Stimulated activated CD8-positive, alpha-beta memory T cell treated with anti-CD3 and anti-CD28 coated beads, Interleukin-7, amount 100 ng/mL, for 48 hours (primary cell): Measurements from ENCODE around the gene MAPK6.
"Not testable (repeated sequence)": the region's sequence is repeated elsewhere in the genome, so short reads cannot be mapped to it uniquely, and the experiment has no call there.

ENCODE experiments used
- DNase-seq, 2 donors: peaks; one replicate each; pipeline ENCODE4 v3.0.0-alpha.2; 2020; ENCODE audit warnings: low read depth in 1 of 2; ENCODE audit errors: extremely low read depth in 1 of 2

MAPK6 gene

GRCh38 chr15:52042051-52042851 is 23.2 kb downstream of the MAPK6 start:
- DNase-seq = no peak

DNA sequence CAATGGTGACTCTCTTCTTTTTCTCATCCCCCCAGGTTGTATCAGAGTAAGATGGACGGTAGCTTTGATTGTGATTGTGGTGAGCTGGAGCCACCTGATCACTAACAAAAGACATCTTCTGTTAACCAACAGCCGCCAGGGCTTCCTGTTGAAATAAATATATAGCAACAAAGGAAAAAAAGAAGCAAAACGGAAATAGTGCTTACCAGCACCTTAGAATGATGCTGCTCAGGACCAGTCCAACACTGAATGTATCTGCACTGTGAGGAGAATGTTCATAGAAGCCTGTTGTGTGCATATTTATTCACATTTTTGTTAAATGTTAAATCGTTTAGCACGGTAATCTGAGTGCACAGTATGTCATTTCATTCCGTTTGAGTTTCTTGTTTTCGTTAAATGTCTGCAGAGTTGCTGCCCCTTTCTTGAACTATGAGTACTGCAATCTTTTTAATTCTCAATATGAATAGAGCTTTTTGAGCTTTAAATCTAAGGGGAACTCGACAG is 26.8 kb downstream of the MAPK6 start:
- not testable (repeated sequence) for DNase-seq

GRCh38 chr15:52046552-52046951 is 27.5 kb downstream of the MAPK6 start:
- not testable (repeated sequence) for DNase-seq

- DNase-seq = no peak
Observed at GRCh38 chr15:52050416-52050815, 31.4 kb downstream of the MAPK6 start.

GRCh38 chr15:52052066-52052935 is 33.3 kb downstream of the MAPK6 start:
- no peak for DNase-seq

DNA sequence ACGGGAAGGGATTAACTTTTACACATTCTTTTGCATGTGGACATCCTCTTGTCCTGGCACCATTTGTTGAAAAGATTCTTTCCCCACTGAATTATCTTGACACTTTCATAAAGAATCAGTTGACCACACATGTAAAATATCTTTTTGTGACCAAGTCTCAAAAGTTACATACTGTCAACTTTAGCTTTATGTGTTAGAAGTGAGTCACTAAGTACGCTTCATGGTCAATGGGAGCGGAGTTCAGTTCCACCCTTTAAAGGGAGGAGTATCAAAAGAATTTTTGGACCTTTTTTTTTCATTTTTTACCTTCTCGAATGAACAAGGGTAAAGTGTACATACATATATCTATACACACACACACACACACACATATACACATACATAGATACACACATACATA is 35.4 kb downstream of the MAPK6 start:
- DNase-seq = no peak

GRCh38 chr15:52054858-52055257 is 35.8 kb downstream of the MAPK6 start:
- not testable (repeated sequence) for DNase-seq

DNA sequence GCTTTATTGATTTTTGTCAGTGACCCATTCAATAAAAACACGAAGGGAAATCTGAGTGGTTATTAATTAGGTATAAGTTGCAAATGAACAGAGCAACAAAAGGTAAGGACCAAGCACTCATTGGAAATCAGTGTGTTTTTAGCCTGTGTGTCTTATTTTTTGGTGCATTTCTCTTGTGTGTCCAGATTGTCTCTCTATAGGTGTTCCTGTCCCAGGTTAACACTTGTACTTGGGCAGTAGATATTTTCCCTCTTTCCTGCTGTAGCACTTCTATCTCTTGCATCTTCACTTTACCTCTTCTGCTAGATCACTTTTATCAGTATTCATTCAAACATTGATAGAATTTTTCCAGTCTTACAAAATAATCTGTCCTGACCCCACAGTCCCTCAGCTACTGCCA is 37.0 kb downstream of the MAPK6 start:
- DNase-seq = no peak

DNA sequence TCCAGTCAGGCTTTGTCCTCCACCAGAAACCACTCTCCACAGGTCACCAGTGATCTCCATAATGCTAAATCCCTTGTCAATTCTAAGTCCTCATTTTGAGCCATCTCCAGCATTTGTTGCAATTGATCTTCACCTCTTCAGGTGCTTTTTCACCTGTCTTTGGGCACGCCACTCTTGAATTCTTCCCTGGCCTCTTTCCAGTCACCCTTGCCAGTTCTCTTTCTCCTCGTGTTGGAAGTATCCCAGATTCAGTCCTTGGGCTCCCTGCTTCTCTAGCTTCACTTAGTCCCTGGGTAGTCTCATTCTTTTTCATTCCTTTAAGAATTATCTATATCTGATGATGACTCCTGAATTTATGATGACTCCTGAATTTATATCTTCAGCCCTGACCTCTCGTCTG is 37.5 kb downstream of the MAPK6 start:
- DNase-seq = no peak

GRCh38 chr15:52057996-52058395 is 39.0 kb downstream of the MAPK6 start:
- DNase-seq = no peak

- no peak for DNase-seq
Observed at GRCh38 chr15:52060501-52060900, 41.5 kb downstream of the MAPK6 start.

DNA sequence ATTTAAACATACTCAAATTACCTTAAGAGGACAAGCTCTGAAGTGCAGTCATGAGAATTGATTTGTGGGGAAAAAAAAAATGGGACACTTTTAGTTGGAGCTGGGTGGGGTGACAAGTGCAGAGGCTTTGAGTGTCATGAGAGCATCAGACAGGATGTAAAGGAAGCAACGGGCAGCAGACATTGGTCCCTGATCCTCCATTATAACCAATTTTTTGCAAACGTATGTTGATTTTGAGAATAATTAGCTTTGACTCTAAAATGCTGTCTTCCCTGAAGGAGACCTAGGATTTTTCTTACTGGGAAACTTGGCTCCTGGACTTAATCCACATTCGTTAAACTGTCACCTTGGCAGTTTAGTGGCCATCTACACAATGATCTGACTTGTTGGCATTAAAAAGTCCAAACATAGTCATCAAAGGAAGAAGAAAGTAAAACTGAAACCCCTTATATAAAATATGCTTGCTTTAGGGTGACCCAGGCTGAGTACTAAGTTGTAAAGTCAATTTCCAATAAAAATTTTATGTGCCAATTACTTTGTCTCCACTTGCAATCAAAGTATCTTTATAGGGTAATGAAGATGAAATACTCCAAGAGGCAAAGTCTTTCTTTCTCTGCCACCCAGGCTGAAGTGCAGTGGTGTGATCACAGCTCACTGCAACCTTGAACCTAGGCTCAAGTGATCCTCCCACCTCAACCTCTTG is 48.0 kb downstream of the MAPK6 start:
- no peak for DNase-seq

DNA sequence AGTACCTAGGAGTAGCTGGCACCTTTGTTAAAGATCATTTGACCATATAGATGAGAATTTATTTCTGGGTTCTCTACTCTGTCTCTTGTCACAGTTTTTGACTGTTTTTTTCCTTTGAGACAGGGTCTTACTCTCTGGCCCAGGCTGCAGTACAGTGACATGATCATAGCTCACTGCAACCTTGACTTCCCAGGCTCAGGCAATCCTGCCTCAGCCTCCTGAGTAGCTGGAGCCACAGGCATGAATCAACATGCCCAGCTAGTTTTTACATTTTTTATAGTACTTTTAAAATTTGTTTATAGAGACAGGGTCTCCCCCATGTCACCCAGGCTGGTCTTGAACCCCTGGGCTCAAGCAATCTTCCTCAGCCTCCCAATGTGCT is 48.5 kb downstream of the MAPK6 start:
- no peak for DNase-seq

DNA sequence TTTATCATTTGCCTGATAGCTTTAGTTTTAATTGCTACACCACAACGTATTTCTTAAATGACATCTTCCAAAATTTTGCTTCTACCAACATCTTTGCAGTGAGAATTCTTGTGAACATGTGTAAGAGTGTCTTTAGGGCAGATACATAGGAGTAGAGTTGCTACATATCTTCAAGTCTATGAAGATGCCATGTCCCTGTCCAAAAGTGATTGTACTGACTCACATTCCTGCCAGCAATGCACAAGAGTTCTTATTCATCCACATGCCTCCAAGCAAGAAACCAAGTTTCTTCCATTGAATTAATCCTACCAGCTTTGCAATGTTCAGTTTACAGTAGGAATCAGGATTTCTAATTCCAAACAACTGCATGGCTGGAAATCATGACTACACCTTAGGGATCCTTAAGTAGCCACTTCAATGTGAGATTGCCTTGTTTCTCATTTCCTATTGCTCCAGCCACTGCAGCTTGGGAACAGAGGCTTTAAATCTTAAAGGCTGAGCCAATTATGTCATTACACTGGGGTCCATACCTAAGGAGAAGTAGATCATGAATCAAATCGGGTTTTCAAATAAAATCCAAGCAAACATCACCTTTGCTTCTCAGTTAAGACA is 49.1 kb downstream of the MAPK6 start:
- DNase-seq = no peak

DNA sequence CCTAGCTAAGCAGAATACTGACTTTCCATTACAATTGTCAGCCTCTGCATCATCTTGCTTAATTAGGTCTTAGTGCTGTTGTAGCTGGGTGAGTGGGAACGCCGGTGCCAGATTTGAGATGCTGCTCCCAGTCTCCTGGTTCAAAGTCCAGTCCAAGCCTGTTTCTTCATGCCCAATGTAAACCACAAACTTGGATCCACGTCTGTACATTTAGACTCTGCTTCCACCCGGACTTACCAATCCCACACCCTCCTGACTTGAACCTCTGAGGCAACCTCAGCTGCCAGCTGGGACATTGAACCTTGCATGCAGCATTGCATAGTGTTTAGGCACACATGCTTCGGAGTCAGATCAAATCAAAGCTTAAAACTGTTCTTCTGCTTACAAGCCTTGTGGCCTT is 50.5 kb downstream of the MAPK6 start:
- no peak for DNase-seq

GRCh38 chr15:52071570-52071969 is 52.6 kb downstream of the MAPK6 start:
- no peak for DNase-seq

DNA sequence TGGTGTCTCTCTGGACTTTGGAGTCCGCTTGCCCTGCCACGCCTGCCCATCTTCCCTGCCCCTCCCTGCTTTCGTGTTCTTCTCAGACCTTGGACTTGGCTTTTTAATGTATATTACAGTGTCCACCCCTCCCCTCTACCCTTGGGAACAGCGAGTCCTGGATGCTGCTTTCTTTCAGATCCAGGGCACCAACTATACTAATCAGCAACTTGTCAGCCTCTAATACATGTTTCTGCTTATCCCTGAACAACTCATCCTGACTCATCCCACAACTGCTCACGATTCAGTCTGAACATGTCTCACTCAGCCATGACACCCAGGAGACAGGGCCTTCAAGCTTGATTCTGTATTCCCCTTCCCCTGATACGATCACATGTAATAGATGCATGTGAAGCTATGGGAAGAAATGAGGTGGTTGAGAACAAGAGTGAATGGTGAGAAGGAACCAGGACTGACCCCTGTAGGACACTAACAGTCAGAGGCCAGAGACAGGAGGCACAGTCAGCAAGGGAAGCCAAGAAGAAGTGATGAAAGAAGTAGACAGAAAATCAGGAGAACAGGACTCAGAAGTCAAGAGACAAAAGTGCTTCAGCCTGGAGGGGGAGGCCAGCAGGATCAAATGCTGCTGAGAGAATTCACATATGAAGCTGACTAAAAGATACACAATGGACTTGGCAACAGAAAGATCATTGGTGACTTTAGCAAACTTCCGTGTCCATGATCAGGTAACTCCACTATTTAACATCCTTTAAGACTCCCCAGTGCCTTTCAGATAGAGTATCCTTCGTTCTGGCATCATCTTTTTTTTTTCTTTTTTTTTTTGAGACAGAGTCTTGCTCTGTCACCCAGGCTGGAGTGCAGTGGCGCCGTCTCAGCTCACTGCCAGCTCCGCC is 58.1 kb downstream of the MAPK6 start:
- DNase-seq = peak in 1 of 2 donors; percentile 27

- DNase-seq = no peak
Observed at GRCh38 chr15:52078197-52078875, 59.3 kb downstream of the MAPK6 start.
